ELF-1 (cell line): ENCODE results near the gene TARBP2.

ENCODE experiments used
- DNase-seq: peaks from one replicate; pipeline ENCODE4 v3.0.0-alpha.2; 2016; ENCODE audit warnings: low read depth, low spot score

TARBP2 gene

GRCh38 chr12:53552361-53553327, 51.6 kb downstream of the TARBP2 start:
- no peak for DNase-seq
